Stimulated activated CD4-positive, alpha-beta T cell treated with anti-CD3 and anti-CD28 coated beads, Interleukin-4, amount 100 ng/mL, for 24 hours (primary cell): ENCODE measurements around the gene ACAP3.
"Not testable (repeated sequence)": the region's sequence is repeated elsewhere in the genome, so short reads cannot be mapped to it uniquely, and the experiment has no call there.

Experiments used
- DNase-seq: peaks from one replicate; pipeline ENCODE4 v3.0.0-alpha.2; 2020

ACAP3 gene

DNA sequence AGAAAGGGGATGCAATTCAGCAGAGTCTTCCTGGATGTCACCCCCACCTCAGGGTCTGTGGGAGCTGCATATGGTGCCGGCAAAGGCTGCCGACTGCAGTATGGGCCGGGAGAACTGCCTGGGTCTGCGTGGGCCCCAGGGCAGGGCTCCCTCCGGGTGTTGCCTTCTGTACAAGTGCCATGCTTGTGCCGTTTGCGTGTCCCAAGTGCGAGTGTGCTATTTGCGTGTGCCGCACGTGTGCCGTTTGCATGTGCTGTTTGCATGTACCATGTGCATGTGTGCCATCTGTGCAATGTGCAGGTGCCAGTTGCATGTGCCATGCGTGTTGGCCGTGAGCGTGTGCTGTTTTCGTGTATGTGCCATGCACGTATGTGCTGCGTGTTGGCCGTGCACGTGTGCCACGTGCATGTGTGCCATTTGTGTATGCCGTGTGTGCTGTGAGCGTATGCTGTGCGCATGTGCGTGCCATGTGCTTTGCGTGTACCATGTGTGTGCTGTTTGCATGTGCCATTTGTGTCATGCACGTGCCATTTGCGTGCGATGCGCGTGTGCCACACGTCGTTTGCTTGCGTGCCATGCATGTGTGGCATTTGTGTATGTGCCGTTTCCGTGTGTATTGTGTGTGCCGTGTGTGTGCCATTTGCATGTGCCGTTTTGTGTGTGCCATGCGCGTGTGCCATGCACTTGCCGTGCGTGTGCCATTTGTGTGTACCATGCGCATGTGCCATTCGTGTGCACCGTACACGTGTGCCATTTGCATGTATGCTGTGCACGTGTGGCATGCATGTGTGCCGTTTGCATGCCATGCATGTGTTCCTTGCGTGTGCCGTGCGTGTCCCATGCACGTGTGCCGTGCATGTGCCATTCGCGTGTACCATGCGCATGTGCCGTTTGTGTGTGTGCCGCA is 21.8 kb upstream of the ACAP3 start:
- no peak for DNase-seq

- DNase-seq = no peak
These were observed 20.5 kb upstream of the ACAP3 start for GRCh38 chr1:1328254-1328653.

GRCh38 chr1:1327291-1327690 is 19.6 kb upstream of the ACAP3 start:
- no peak for DNase-seq

- DNase-seq = no peak
These were observed 18.4 kb upstream of the ACAP3 start for GRCh38 chr1:1326075-1326605.

DNA sequence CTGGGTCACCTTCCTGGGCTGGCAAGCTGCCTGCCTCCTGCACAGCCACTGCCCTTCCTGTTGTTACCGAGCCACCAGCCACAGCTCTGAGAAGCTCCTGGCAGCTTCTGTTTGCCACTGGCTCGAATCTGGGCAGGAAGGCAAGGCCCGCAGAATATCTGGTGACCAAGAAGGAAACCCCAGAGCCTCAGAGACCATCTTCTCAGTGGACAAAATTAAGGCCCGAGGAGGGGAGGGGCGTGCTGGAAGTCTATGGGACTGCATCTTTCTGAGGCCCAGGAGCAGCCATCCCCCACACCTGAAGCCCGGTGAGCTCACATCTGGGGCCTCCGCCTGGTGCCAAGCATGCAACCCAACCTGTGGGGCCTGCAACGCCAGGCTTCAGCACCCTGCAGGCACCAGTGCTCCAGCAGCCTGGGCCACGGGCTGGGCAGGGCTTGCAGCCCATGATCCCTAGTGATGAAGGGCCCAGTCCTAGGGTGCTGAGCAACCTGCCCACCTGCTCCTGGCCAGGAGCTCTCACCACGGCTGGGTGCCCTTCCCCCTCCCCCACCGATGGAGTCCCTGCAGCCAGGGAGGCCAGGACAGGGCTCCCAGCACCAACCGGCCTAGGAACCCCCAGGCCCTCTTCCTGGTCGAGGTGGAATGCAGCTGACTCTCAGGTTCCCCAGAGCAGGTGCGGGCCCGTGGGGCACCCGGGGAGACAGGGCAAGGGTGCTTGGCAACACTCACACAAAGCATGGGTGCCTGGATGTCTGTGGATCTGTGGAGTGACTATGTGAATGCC is 17.8 kb upstream of the ACAP3 start:
- DNase-seq = no peak

GRCh38 chr1:1324524-1325287 is 17.0 kb upstream of the ACAP3 start, which contains the start of the genes CPTP and INTS11:
Gene CPTP (plus strand): TSS chr1:1324802. CDS start chr1:1326911, 2,109 bp downstream.
Gene INTS11 (minus strand): TSS chr1:1324660. CDS start chr1:1324608, 52 bp downstream.
- peak; percentile 96 for DNase-seq

- DNase-seq = no peak
These were observed 16.4 kb upstream of the ACAP3 start for GRCh38 chr1:1324084-1324523.

DNA sequence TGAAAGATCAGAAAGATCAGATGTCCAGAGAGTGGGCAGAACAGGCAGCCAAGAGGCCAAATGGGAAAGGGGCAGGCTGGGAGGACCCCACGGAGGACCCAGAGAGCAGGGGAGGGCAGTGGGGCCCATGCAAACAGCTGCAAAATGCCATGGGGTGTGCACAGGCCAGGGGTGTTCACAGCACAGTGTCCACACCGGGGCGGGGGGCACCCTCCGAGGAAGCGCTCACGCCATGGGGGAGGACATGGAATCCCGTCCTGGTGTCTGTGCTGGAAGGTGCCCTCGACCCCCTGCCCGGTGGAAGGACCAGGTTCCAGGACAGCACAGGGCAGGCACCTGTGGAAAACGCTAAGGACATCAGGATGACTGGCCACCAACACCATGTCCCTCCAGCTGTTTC is 15.2 kb upstream of the ACAP3 start:
- no peak for DNase-seq

DNA sequence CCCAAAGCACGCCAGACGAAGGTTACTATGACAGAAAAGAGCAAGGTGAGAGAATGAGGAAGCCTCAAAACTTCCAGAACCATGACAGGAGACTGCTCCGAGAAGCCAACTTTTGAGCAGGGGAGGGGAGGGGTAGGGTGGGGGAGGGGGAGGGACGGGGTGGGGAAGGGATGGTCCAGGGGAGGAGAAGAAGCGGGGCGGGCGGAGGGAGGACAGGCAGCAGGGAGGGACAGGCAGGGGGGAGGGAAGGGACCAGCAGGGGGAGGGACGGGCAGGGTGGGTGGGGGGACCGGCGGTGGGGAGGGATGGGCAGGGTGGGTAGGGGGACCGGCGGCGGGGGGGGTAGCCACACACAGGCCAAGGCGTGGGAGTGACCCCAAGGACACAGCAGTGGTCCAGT is 14.7 kb upstream of the ACAP3 start:
- no peak for DNase-seq

DNA sequence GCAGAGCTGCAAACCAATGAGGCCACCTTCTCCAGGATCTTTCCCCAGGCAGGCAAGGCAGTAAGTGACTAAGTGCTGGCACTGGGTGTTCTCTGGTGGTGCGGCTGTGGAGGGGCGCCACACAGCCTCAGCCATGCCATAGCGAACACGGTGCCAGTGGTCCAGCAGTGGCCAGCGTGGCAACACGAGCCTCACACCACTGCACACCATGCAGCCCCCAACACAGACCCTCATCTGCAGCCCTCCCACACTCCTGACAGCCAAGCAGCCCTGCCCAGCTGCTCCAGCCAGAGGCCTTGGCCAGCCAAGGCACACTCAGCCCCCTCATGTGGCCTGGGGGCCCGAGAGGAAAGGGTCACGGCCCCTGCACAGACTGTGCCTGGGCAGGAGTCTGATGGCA is 13.7 kb upstream of the ACAP3 start:
- no peak for DNase-seq

GRCh38 chr1:1320666-1321448 is 13.1 kb upstream of the ACAP3 start:
- DNase-seq = no peak

- no peak for DNase-seq
These were observed 11.9 kb upstream of the ACAP3 start for GRCh38 chr1:1319646-1319941.

DNA sequence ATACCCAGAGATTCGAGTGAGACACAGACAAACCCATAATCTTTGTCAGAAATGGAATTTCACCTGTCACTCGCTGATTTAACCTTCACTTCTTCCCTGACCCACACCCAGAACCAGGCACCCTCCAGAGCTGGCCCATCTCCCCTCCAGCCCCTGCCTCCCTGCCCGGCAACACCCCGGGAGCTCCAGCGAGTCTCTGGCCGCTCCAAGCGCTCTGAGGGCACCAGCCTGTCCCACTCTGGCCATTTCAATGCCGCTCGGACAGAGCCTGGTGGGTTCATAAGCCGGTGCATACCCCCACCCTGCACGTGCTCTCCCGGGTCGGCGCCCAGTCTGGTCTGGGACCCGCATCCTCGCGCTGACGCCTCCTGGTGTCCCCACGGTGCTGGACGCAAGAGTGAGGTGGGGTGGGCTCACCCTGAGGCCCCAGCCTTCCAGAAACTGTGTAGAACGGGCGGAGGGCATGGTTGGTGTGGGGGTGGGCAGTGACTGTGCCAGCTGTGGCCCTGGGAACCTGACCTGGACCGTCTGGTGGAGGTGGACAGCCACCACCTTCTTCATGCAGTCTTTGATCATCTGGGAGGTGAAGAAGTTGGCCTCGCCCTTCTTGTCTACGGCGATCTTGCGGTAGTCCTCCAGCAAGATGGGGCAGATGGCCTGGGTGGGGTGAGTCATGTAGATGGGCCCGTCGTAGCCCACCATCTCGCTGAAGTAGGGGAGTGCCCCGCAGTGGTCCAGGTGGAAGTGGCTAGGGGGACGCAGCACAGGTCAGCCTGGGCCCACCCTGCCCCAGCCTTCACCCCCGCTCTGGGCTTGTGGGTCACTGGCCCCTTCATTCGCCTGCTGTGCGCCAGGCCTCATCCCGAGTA is 11.3 kb upstream of the ACAP3 start:
- DNase-seq = no peak

DNA sequence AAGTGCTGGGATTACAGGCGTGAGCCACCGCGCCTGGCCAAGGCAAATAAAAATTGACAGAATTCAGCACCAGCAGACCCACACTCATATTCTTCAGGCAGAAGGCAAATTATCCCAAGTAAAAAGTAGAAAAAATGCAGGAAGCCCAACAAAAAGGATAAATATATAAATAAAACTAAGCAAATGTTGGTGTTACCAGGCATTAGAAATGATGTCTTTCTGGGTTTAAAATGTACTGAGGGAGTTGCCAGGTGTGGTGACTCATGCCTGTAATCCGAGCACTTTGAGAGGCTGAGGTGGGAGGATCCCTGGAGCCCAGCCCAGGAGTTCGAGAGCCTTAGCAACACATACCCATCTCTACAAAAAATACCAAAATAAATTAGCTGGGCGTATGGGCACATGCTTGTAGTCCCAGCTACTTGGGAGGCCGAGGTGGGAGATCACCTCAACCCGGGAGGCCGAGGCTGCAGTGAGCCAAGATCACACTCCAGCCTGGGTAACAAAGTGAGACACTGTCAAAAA is 10.5 kb upstream of the ACAP3 start:
- DNase-seq = no peak

GRCh38 chr1:1317420-1317819 is 9.7 kb upstream of the ACAP3 start:
- no peak for DNase-seq

GRCh38 chr1:1316199-1316598 is 8.5 kb upstream of the ACAP3 start:
- not testable (repeated sequence) for DNase-seq

DNA sequence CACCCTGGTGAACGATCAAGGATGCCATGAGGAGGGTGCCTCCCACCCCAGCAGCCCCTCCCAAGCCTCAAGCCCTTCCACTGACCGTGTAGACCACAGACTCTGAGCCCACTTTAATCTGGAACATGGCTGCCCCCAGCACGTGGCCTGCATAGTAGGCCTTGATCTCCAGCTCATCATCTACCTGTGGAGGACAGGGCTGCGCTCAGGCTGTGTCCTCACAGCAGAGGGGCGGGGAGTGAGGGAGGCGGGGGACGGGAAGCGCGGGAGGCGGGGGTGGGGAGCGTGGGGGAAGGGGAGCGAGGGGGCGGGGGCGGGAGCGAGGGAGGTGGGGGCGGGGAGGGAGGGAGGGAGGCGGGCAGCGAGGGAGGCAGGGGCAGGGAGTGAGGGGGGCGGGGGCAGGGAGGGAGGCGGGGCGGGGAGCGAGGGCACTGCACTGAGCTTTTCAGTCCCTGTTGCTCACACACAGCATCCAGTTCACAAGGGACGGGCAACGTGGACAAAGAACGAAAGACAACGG is 7.8 kb upstream of the ACAP3 start:
- DNase-seq = no peak

GRCh38 chr1:1314678-1315335 is 7.1 kb upstream of the ACAP3 start:
- no peak for DNase-seq

GRCh38 chr1:1314237-1314586 is 6.5 kb upstream of the ACAP3 start:
- DNase-seq = no peak
